A673 (cell line): ENCODE data around the gene KHK.

Source experiments
- CTCF ChIP-seq: fragments of 300-800, 200-600 bp; sonication (generic); conservative IDR thresholded peaks from 2 replicates; pipeline ENCODE4 v1.5.1; 2017; ENCODE audit warnings: low read depth, mild to moderate bottlenecking, antibody characterized with exemption, low read length, moderate library complexity, mixed read lengths
- EZH2 ChIP-seq: fragments of 200-600 bp; sonication (generic); IDR thresholded peaks from 2 replicates; pipeline ENCODE4 v1.6.1; 2017; ENCODE audit warnings: borderline replicate concordance, low read depth, mild to moderate bottlenecking, mixed read lengths, antibody characterized with exemption, low read length; ENCODE audit not compliant: poor library complexity, severe bottlenecking

- TF ChIP-seq CTCF (no peak), EZH2 (no peak)
These were observed 6.5 kb upstream of the KHK start for GRCh38 chr2:27080140-27080469.
